Measurements from ENCODE around the gene SUMO4. TPM values are rescaled to one million over a fixed set of nuclear protein-coding genes. Genes with fewer than 3 reads are reported as not detected.

Gene SUMO4
- total RNA-seq, 1 experiment from 2014 or later, result 2.4 TPM

GRCh38 chr6:149410557-149410956, 10.5 kb downstream of the SUMO4 start:
- Mint-ChIP-seq H3K27me3 (ENCODE audit: insufficient read depth, unreplicated experiment) (no peaks in the 10 kb centered on the region), H3K27ac (ENCODE audit: unreplicated experiment) (no peak overlapping the region), H3K36me3 (ENCODE audit: insufficient read depth, unreplicated experiment) (peaks cover 22% of the 10 kb centered on the region), H3K4me3 (ENCODE audit: unreplicated experiment) (no peak overlapping the region), H3K9me3 (ENCODE audit: unreplicated experiment) (no peaks in the 10 kb centered on the region), H3K4me1 (ENCODE audit: low read depth, unreplicated experiment) (peaks cover 3% of the 10 kb centered on the region)
- TF ChIP-seq CTCF (IDR thresholded peaks at IDR 0.05; ENCODE audit: insufficient read depth in 1 of 2, low read depth in 1 of 2, low read length in 1 of 2, severe bottlenecking in 1 of 2, unreplicated experiment in 1 of 2), result no peak
- Histone ChIP-seq H3K36me3 (ENCODE audit: control insufficient read depth, insufficient read depth, low read length) (no peaks in the 10 kb centered on the region; the same call in none of the 2 replicates), H3K27me3 (replicated peaks; ENCODE audit: control insufficient read depth, insufficient read depth, low read length) (no peaks in the 10 kb centered on the region), H3K9me3 (no peaks in the 10 kb centered on the region), H3K4me1 (no peaks in the 10 kb centered on the region), H3K4me3 (ENCODE audit: low read depth, low read length) (no peak overlapping the region)
- BruUV-seq (replicated peaks), result no TSS peak
- POLR2A ChIA-PET, result no interaction called here
- CTCF ChIA-PET, result no interaction called here
- intact Hi-C loops (cut with micrococcal nuclease; ENCODE audit: unreplicated experiment), result no loop called here
- DNase-seq, result no peak

GRCh38 chr6:149414009-149414408, 13.9 kb downstream of the SUMO4 start:
- Mint-ChIP-seq H3K36me3 (ENCODE audit: insufficient read depth, unreplicated experiment) (peaks cover 21% of the 10 kb centered on the region), H3K27ac (ENCODE audit: unreplicated experiment) (no peak overlapping the region), H3K4me1 (ENCODE audit: low read depth, unreplicated experiment) (no peaks in the 10 kb centered on the region), H3K4me3 (ENCODE audit: unreplicated experiment) (no peak overlapping the region), H3K27me3 (ENCODE audit: insufficient read depth, unreplicated experiment) (no peaks in the 10 kb centered on the region), H3K9me3 (ENCODE audit: unreplicated experiment) (no peaks in the 10 kb centered on the region)
- Histone ChIP-seq H3K36me3 (ENCODE audit: control insufficient read depth, insufficient read depth, low read length) (no peaks in the 10 kb centered on the region; the same call in none of the 2 replicates), H3K9me3 (no peaks in the 10 kb centered on the region), H3K27me3 (replicated peaks; ENCODE audit: control insufficient read depth, insufficient read depth, low read length) (no peaks in the 10 kb centered on the region), H3K4me1 (no peaks in the 10 kb centered on the region), H3K4me3 (ENCODE audit: low read depth, low read length) (no peak overlapping the region)
- ChIA-PET CTCF (no interaction called here), POLR2A (no interaction called here)
- intact Hi-C loops (cut with micrococcal nuclease; ENCODE audit: unreplicated experiment), result no loop called here
- BruUV-seq (replicated peaks), result no TSS peak
- no peak for DNase-seq
- TF ChIP-seq CTCF (IDR thresholded peaks at IDR 0.05; ENCODE audit: insufficient read depth in 1 of 2, low read depth in 1 of 2, low read length in 1 of 2, severe bottlenecking in 1 of 2, unreplicated experiment in 1 of 2), result no peak

GRCh38 chr6:149414821-149415220, 14.8 kb downstream of the SUMO4 start:
- Mint-ChIP-seq H3K27me3 (ENCODE audit: insufficient read depth, unreplicated experiment) (no peaks in the 10 kb centered on the region), H3K4me1 (ENCODE audit: low read depth, unreplicated experiment) (no peaks in the 10 kb centered on the region), H3K9me3 (ENCODE audit: unreplicated experiment) (no peaks in the 10 kb centered on the region), H3K36me3 (ENCODE audit: insufficient read depth, unreplicated experiment) (peaks cover 21% of the 10 kb centered on the region), H3K4me3 (ENCODE audit: unreplicated experiment) (no peak overlapping the region), H3K27ac (ENCODE audit: unreplicated experiment) (no peak overlapping the region)
- DNase-seq, result no peak
- no peak for TF ChIP-seq CTCF (IDR thresholded peaks at IDR 0.05; ENCODE audit: insufficient read depth in 1 of 2, low read depth in 1 of 2, low read length in 1 of 2, severe bottlenecking in 1 of 2, unreplicated experiment in 1 of 2)
- Histone ChIP-seq H3K36me3 (ENCODE audit: control insufficient read depth, insufficient read depth, low read length) (no peaks in the 10 kb centered on the region; the same call in none of the 2 replicates), H3K27me3 (replicated peaks; ENCODE audit: control insufficient read depth, insufficient read depth, low read length) (no peaks in the 10 kb centered on the region), H3K4me3 (ENCODE audit: low read depth, low read length) (no peak overlapping the region), H3K4me1 (no peaks in the 10 kb centered on the region), H3K9me3 (no peaks in the 10 kb centered on the region)
- ChIA-PET CTCF (no interaction called here), POLR2A (no interaction called here)
- BruUV-seq (replicated peaks), result no TSS peak
- intact Hi-C loops (cut with micrococcal nuclease; ENCODE audit: unreplicated experiment), result no loop called here

Data from Caco-2 (cell line).